OCI-LY7 (cell line): ENCODE results near the gene SLC11A2. TPM values are rescaled to one million over a fixed set of nuclear protein-coding genes. Genes with fewer than 3 reads are reported as not detected.

Experiments used
- BruUV-seq: library from RNA; stranded (reverse); fragments of 400-500 nt; replicated peaks from 2 replicates; lab custom pipeline; 2021; lab: Mats Ljungman, UMichigan
- CTCF ChIA-PET: fragments of 300-600 bp; sonication (Branson Sonifier 250); formaldehyde crosslinking; loops from one replicate; lab custom pipeline; 2022; ENCODE audit warnings: antibody characterized with exemption; ENCODE audit not compliant: unreplicated experiment; lab: Charles Lee
- POLR2A ChIA-PET: fragments of 300-600 bp; sonication (Branson Sonifier 250); formaldehyde crosslinking; loops from one replicate; lab custom pipeline; 2022; ENCODE audit warnings: antibody characterized with exemption; lab: Charles Lee
- DNase-seq: peaks from one replicate; pipeline ENCODE4 v3.0.0-alpha.2; 2015; ENCODE audit warnings: low spot score
- H2AFZ ChIP-seq: fragments of 200-600 bp; sonication (generic), shearing (Covaris generic); 2 replicates; pipeline ENCODE4 v1.6.1; 2014; ENCODE audit warnings: mild to moderate bottlenecking, antibody characterized with exemption, low read length, moderate library complexity
- H3K27ac ChIP-seq: fragments of 200-600 bp; sonication (generic); 2 replicates; pipeline ENCODE4 v1.5.1; 2014; ENCODE audit warnings: mixed run types, low read depth, mild to moderate bottlenecking, moderate library complexity, low read length, inconsistent platforms; ENCODE audit not compliant: poor library complexity, severe bottlenecking
- H3K36me3 ChIP-seq: fragments of 200-600 bp; sonication (generic); 2 replicates; pipeline ENCODE4 v1.6.1; 2014; ENCODE audit warnings: mild to moderate bottlenecking, antibody characterized with exemption, low read length, moderate library complexity, mixed read lengths; ENCODE audit not compliant: insufficient read depth
- H3K4me1 ChIP-seq: fragments of 200-600 bp; sonication (generic); 2 replicates; pipeline ENCODE4 v1.5.1; 2014; ENCODE audit warnings: mild to moderate bottlenecking, low read length; ENCODE audit not compliant: insufficient read depth, poor library complexity, severe bottlenecking
- H3K4me2 ChIP-seq: fragments of 200-600 bp; sonication (generic); 2 replicates; pipeline ENCODE4 v1.6.1; 2014; ENCODE audit warnings: mild to moderate bottlenecking, low read length
- H3K4me3 ChIP-seq: fragments of 200-600 bp; sonication (generic); 2 replicates; pipeline ENCODE4 v1.5.1; 2014; ENCODE audit warnings: mild to moderate bottlenecking, low read depth, low read length; ENCODE audit not compliant: poor library complexity, severe bottlenecking
- H3K79me2 ChIP-seq: fragments of 200-600 bp; sonication (generic); 2 replicates; pipeline ENCODE4 v1.6.1; 2016; ENCODE audit warnings: low read depth, mild to moderate bottlenecking, low read length, moderate library complexity, mixed read lengths; ENCODE audit not compliant: insufficient read depth
- H3K9me2 ChIP-seq: fragments of 200-600 bp; sonication (generic); 2 replicates; pipeline ENCODE4 v1.6.1; 2016; ENCODE audit warnings: mild to moderate bottlenecking, low read length, mixed read lengths; ENCODE audit not compliant: insufficient read depth
- H3K9me3 ChIP-seq: fragments of 200-600 bp; sonication (generic); 2 replicates; pipeline ENCODE4 v1.6.1; 2014; ENCODE audit warnings: mild to moderate bottlenecking, mixed run types, low read length, mixed read lengths
- H4K20me1 ChIP-seq: fragments of 200-600 bp; sonication (generic); 2 replicates; pipeline ENCODE4 v1.6.1; 2014; ENCODE audit warnings: mild to moderate bottlenecking, antibody characterized with exemption, low read length, moderate library complexity, mixed read lengths; ENCODE audit not compliant: insufficient read depth
- CTCF ChIP-seq: fragments of 200-600 bp; sonication (generic); conservative IDR thresholded peaks from 2 replicates; pipeline ENCODE4 v1.5.1; 2014; ENCODE audit warnings: mild to moderate bottlenecking, antibody characterized with exemption, low read length, moderate library complexity, mixed read lengths
- EZH2phosphoT487 ChIP-seq: fragments of 200-600 bp; sonication (generic); IDR thresholded peaks from 2 replicates; pipeline ENCODE4 v1.6.1; 2018; ENCODE audit warnings: low read depth, borderline replicate concordance, mild to moderate bottlenecking, mixed run types, antibody characterized with exemption, low read length, moderate library complexity, mixed read lengths
- intact Hi-C: fragments of 100-400 bp; cut with micrococcal nuclease; formaldehyde crosslinking; loops from one replicate; pipeline ENCODE4 v1.10.0; 2022; ENCODE audit not compliant: unreplicated experiment
- total RNA-seq, 2 experiments: library from RNA; depleted of rRNA in 1 of 2; stranded (reverse); fragments of >200 nt in 1 of 2; shearing (Covaris generic) in 1 of 2; gene quantifications; 2 replicates each; pipeline ENCODE4 v1.2.3, GENCODE V29; 2014 to 2022

SLC11A2 gene
- total RNA-seq, 2 experiments from 2014 or later: 35.0 to 43.6 TPM

- POLR2A ChIA-PET: interaction anchor here (0.8 to 1.2 kb wide), 3 partner anchors 10 to 26 kb away, joined by 3 read pairs; partner anchors contain the start of gene SLC11A2
- intact Hi-C loops: no loop called here
Observed at GRCh38 chr12:51051787-51052186, 25.6 kb upstream of the SLC11A2 start.

GRCh38 chr12:51049525-51049924 lies 23.3 kb upstream of the SLC11A2 start:
- no peak overlapping the region for H2AFZ ChIP-seq
- intact Hi-C loops: loop anchor here (2.0 to 5.0 kb wide), 2 partner anchors 138 to 189 kb away; partner anchors contain the start of gene DAZAP2
- ChIA-PET POLR2A (interaction anchor here (0.6 to 1.3 kb wide), 5 partner anchors 12 to 301 kb away, joined by 3 to 7 read pairs (median 3); partner anchors contain the start of gene CSRNP2), CTCF (no interaction called here)
- no peaks in the 10 kb centered on the region for H3K9me3 ChIP-seq
- peaks cover 41% of the 10 kb centered on the region for H3K36me3 ChIP-seq
- H3K9me2 ChIP-seq: no peaks in the 10 kb centered on the region
- DNase-seq: no peak
- H3K4me3 ChIP-seq: peak overlapping the region; percentile 83
- H3K4me1 ChIP-seq: peaks cover 17% of the 10 kb centered on the region
- H3K79me2 ChIP-seq: peaks cover 20% of the 10 kb centered on the region
- no TSS peak for BruUV-seq
- TF ChIP-seq EZH2phosphoT487 (no peak), CTCF (no peak)
- H3K27ac ChIP-seq: no peak overlapping the region
- peak overlapping the region; percentile 95 for H3K4me2 ChIP-seq
- H4K20me1 ChIP-seq: no peaks in the 10 kb centered on the region

More at GRCh38 chr12:51051787-51052186, 25.6 kb upstream of the SLC11A2 start:
- H3K9me3 ChIP-seq: no peaks in the 10 kb centered on the region
- peaks cover 63% of the 10 kb centered on the region for H3K36me3 ChIP-seq
- no TSS peak for BruUV-seq
- H3K4me2 ChIP-seq: no peak overlapping the region
- CTCF ChIA-PET: no interaction called here
- H3K4me1 ChIP-seq: peaks cover 17% of the 10 kb centered on the region
- H3K79me2 ChIP-seq: peaks cover 20% of the 10 kb centered on the region
- no peaks in the 10 kb centered on the region for H3K9me2 ChIP-seq
- H3K4me3 ChIP-seq: no peak overlapping the region
- H4K20me1 ChIP-seq: no peaks in the 10 kb centered on the region
- no peak for DNase-seq
- TF ChIP-seq CTCF (no peak), EZH2phosphoT487 (no peak)
- no peak overlapping the region for H3K27ac ChIP-seq
- H2AFZ ChIP-seq: no peak overlapping the region

GRCh38 chr12:51048661-51049251 lies 22.6 kb upstream of the SLC11A2 start:
- TSS peak; percentile 77 for BruUV-seq

More at GRCh38 chr12:51048661-51049251, 22.6 kb upstream of the SLC11A2 start:
- CTCF ChIA-PET: no interaction called here
- Histone ChIP-seq H3K36me3 (peaks cover 34% of the 10 kb centered on the region), H3K9me2 (no peaks in the 10 kb centered on the region), H3K4me2 (peak overlapping the region; percentile 95), H2AFZ (peak overlapping the region; percentile 48; the same call in 1 of the 2 replicates), H3K9me3 (no peaks in the 10 kb centered on the region), H3K4me1 (peaks cover 17% of the 10 kb centered on the region), H3K27ac (peak overlapping the region; percentile 55), H4K20me1 (no peaks in the 10 kb centered on the region), H3K4me3 (peak overlapping the region; percentile 83), H3K79me2 (peaks cover 20% of the 10 kb centered on the region)
- peak; percentile 41 for DNase-seq
- TF ChIP-seq CTCF (no peak), EZH2phosphoT487 (no peak)
- POLR2A ChIA-PET: interaction anchor here (0.5 to 1.4 kb wide), 7 partner anchors 9 to 302 kb away, joined by 3 to 7 read pairs (median 3); partner anchors contain the start of gene CSRNP2
- intact Hi-C loops: loop anchor here (1.0 to 5.0 kb wide), 5 partner anchors 35 to 204 kb away; partner anchors contain the start of genes CSRNP2, DAZAP2 and POU6F1
